ENCODE data around the gene NUAK2.

NUAK2 gene

GRCh38 chr1:205319081-205320018, 2.2 kb downstream of the NUAK2 start:
- no peak for DNase-seq (ENCODE audit: low read depth, low spot score)

GRCh38 chr1:205318231-205318991, 3.1 kb downstream of the NUAK2 start:
- no peak for DNase-seq (ENCODE audit: low read depth, low spot score)

- no peak for DNase-seq (ENCODE audit: low read depth, low spot score)
Measured at GRCh38 chr1:205317311-205317917, 4.1 kb downstream of the NUAK2 start.

GRCh38 chr1:205316161-205316566, 5.4 kb downstream of the NUAK2 start:
- no peak for DNase-seq (ENCODE audit: low read depth, low spot score)

- DNase-seq (ENCODE audit: low read depth, low spot score) = no peak
Measured at GRCh38 chr1:205315008-205315618, 6.4 kb downstream of the NUAK2 start.

GRCh38 chr1:205313563-205314308, 7.8 kb downstream of the NUAK2 start:
- no peak for DNase-seq (ENCODE audit: low read depth, low spot score)

- no peak for DNase-seq (ENCODE audit: low read depth, low spot score)
Measured at GRCh38 chr1:205312866-205313562, 8.5 kb downstream of the NUAK2 start.

- DNase-seq (ENCODE audit: low read depth, low spot score) = no peak
Measured at GRCh38 chr1:205310976-205311704, 10.4 kb downstream of the NUAK2 start.

GRCh38 chr1:205309741-205310140, 11.8 kb downstream of the NUAK2 start:
- no peak for DNase-seq (ENCODE audit: low read depth, low spot score)

- no peak for DNase-seq (ENCODE audit: low read depth, low spot score)
Measured at GRCh38 chr1:205306929-205307566, 14.5 kb downstream of the NUAK2 start.

- no peak for DNase-seq (ENCODE audit: low read depth, low spot score)
Measured at GRCh38 chr1:205304695-205305070, 16.9 kb downstream of the NUAK2 start.

GRCh38 chr1:205304046-205304694, 17.4 kb downstream of the NUAK2 start:
- no peak for DNase-seq (ENCODE audit: low read depth, low spot score)

- no peak for DNase-seq (ENCODE audit: low read depth, low spot score)
Measured at GRCh38 chr1:205303247-205303888, 18.2 kb downstream of the NUAK2 start.

- no peak for DNase-seq (ENCODE audit: low read depth, low spot score)
Measured at GRCh38 chr1:205301842-205302588, 19.5 kb downstream of the NUAK2 start.

GRCh38 chr1:205301205-205301821, 20.2 kb downstream of the NUAK2 start:
- DNase-seq (ENCODE audit: low read depth, low spot score) = no peak

- no peak for DNase-seq (ENCODE audit: low read depth, low spot score)
Measured at GRCh38 chr1:205300149-205300548, 21.4 kb downstream of the NUAK2 start.

Data from activated naive CD8-positive, alpha-beta T cell treated with anti-CD3 and anti-CD28 coated beads, Interleukin-2, amount 50 U/mL, for 16 hours (primary cell).